ENCODE results near the gene GBF1.
"Not testable (repeated sequence)": the region's sequence is repeated elsewhere in the genome, so short reads cannot be mapped to it uniquely, and the experiment has no call there.

The GBF1 gene

DNA sequence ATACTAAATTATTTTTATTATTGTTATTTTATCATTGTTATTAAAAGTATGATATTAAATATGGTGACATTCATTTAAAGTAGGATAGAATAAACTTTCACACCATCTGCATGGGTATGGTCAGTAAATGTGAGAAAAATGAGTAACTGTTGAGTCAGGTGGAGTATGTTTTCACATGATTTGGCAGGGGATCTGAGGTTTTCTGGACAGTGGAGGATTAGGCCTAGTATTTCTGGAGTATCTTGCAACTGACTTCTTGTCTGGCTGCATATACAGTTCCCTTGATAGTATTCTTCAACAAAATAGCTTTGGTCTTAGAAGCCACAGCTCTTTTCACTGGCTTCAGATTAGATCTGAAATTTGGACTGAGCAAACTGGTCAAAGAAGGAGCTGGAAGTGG lies 54.5 kb downstream of the GBF1 start:
- peak; percentile 88 for DNase-seq (ENCODE audit: low read depth)
- TF ChIP-seq, protein P1, sequence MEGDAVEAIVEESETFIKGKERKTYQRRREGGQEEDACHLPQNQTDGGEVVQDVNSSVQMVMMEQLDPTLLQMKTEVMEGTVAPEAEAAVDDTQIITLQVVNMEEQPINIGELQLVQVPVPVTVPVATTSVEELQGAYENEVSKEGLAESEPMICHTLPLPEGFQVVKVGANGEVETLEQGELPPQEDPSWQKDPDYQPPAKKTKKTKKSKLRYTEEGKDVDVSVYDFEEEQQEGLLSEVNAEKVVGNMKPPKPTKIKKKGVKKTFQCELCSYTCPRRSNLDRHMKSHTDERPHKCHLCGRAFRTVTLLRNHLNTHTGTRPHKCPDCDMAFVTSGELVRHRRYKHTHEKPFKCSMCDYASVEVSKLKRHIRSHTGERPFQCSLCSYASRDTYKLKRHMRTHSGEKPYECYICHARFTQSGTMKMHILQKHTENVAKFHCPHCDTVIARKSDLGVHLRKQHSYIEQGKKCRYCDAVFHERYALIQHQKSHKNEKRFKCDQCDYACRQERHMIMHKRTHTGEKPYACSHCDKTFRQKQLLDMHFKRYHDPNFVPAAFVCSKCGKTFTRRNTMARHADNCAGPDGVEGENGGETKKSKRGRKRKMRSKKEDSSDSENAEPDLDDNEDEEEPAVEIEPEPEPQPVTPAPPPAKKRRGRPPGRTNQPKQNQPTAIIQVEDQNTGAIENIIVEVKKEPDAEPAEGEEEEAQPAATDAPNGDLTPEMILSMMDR (conservative IDR thresholded peaks at IDR 0.05; ENCODE audit: control insufficient read depth, insufficient read depth, low read depth, low read length), result no peak
- no peak overlapping the region for H3K4me3 ChIP-seq (ENCODE audit: control insufficient read depth, low read depth, low read length)

DNA sequence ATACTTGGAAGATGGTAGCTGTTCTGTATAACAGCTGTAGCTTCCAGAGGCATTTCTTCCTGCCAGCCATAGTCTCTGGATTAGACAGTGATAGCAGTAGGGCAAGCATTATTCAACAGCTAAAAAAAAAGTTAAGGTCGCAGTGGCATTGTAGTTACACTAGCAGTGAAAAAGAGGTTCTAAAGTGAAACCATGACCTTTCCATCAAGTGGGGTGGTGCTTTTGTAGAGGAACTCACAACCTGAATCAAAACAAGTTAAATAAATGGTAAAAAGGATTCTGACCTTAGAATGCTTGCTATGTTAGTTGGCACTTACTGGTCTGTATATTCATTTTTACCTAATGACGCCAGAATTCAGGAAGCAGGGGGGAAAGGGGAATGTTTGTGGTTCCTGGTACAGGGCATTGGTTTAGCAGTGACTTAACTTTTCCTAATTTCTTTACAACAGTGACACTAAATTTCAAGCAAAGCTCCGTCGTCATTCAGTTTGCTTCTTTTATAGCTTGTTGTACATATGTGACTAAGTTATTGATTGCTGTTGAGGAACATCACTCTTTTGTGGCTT lies 55.0 kb downstream of the GBF1 start:
- peak; percentile 77 for DNase-seq (ENCODE audit: low read depth)
- TF ChIP-seq, protein P1 (conservative IDR thresholded peaks at IDR 0.05; ENCODE audit: control insufficient read depth, insufficient read depth, low read depth, low read length), result no peak
- H3K4me3 ChIP-seq (ENCODE audit: control insufficient read depth, low read depth, low read length), result no peak overlapping the region

DNA sequence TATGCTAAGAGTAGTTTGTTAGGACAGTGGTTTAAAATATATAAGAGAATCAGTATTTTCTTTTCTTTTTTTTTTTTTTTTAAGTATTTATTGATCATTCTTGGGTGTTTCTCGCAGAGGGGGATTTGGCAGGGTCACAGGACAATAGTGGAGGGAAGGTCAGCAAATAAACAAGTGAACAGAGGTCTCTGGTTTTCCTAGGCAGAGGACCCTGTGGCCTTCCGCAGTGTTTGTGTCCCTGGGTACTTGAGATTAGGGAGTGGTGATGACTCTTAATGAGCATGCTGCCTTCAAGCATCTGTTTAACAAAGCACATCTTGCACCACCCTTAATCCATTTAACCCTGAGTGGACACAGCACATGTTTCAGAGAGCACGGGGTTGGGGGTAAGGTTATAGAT lies 55.6 kb downstream of the GBF1 start:
- not testable (repeated sequence) for H3K4me3 ChIP-seq (ENCODE audit: control insufficient read depth, low read depth, low read length); DNase-seq (ENCODE audit: low read depth)

DNA sequence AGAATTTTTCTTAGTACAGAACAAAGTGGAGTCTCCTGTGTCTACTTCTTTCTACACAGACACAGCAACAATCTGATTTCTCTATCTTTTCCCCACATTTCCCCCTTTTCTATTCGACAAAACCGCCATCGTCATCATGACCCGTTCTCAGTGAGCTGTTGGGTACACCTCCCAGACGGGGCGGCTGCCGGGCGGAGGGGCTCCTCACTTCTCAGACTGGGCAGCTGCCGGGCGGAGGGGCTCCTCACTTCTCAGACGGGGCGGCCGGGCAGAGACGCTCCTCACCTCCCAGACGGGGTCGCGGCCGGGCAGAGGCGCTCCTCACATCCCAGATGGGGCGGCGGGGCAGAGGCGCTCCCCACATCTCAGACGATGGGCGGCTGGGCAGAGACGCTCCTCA lies 56.0 kb downstream of the GBF1 start:
- DNase-seq (ENCODE audit: low read depth), result not testable (repeated sequence)

DNA sequence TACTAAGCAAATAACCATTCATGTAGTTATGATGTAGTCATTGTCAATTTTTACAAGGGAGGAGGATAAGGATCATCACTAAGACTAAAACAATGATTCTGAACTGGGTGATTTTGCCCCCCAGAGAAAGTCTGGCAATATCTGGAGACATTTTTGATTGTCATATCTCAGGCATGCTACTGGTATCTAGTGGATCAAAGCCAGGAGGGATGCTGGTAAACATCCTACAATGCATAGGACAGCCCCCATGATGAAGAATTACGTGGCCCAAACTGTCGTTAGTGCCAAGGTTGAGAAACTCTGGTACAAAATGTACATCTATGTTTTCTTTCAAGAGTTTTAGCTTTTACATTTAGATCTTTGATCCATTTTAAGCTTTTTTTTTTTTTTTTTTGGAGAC lies 57.3 kb downstream of the GBF1 start:
- no peak overlapping the region for H3K4me3 ChIP-seq (ENCODE audit: control insufficient read depth, low read depth, low read length)
- TF ChIP-seq, protein P1 (conservative IDR thresholded peaks at IDR 0.05; ENCODE audit: control insufficient read depth, insufficient read depth, low read depth, low read length), result no peak
- DNase-seq (ENCODE audit: low read depth), result peak; percentile 87

More for the DNA sequence above, 56.0 kb downstream of the GBF1 start:
- H3K4me3 ChIP-seq (ENCODE audit: control insufficient read depth, low read depth, low read length), result not testable (repeated sequence)

DNA sequence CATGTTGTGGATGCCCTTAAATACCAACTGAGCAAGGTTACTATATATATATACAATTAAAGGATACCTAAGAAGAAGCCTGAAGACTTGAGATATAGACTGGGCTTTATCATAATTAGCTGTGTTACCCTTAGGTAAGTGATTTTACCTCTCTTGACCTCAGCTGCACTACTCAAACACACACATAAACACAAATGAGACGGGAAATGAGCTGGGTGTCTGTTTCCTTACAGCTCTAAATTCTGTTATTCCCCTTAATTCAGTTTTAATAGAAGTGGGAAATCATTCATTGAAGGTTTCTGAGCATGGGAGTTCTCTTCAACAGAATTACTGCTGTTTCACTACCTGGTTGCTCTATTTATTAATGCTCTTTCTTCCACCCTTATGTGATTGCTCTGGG lies 60.7 kb downstream of the GBF1 start:
- TF ChIP-seq, protein P1 (conservative IDR thresholded peaks at IDR 0.05; ENCODE audit: control insufficient read depth, insufficient read depth, low read depth, low read length), result no peak
- H3K4me3 ChIP-seq (ENCODE audit: control insufficient read depth, low read depth, low read length), result no peak overlapping the region
- DNase-seq (ENCODE audit: low read depth), result no peak

DNA sequence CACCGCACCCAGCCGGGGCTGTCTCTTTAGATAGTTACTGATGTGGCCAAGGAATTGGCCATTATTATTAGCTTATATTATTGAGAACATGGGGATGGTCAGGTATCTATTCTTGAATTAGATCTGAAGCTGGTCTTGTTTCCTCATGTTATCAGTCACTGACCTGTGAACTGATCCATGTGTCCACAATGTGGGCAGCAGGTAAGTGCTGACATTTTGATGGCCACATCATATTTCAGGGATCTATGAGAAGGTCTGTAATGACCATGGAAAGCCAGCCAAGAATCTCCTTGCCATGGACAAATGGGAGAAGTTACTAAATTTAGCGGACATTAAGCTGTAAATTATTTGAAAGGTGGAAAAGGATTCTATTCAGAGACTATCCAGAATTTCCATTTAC lies 61.4 kb downstream of the GBF1 start:
- no peak overlapping the region for H3K4me3 ChIP-seq (ENCODE audit: control insufficient read depth, low read depth, low read length)
- no peak for DNase-seq (ENCODE audit: low read depth)
- TF ChIP-seq, protein P1 (conservative IDR thresholded peaks at IDR 0.05; ENCODE audit: control insufficient read depth, insufficient read depth, low read depth, low read length), result no peak

DNA sequence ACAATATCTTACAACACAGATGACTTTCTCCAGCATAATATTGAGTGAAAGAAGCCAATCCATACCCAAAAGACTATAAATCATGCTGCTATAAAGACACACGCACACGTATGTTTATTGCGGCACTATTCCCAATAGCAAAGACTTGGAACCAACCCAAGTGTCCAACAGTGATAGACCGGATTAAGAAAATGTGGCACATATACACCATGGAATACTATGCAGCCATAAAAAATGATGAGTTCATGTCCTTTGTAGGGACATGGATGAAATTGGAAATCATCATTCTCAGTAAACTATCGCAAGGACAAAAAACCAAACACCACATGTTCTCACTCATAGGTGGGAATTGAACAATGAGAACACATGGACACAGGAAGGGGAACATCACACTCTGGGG lies 63.0 kb downstream of the GBF1 start:
- DNase-seq (ENCODE audit: low read depth); H3K4me3 ChIP-seq (ENCODE audit: control insufficient read depth, low read depth, low read length): not testable (repeated sequence)
